Upper lobe of left lung (tissue), 6 donors: ENCODE data around the gene ALDH3B1. TPM values are rescaled to one million over a fixed set of nuclear protein-coding genes. Genes with fewer than 3 reads are reported as not detected.

Experiments
- ATAC-seq, 2 donors: fragments of 200-7000 bp; cut with Tn5 transposase; one replicate each; pipeline ENCODE4 v1.9.1; 2022; ENCODE audit warnings: mild to moderate bottlenecking in 2 of 2, moderate library complexity in 2 of 2; ENCODE audit not compliant: low FRiP score in 2 of 2
- DNase-seq, 2 donors: peaks; one replicate each; pipeline ENCODE4 v3.0.0-alpha.2; 2019 to 2020
- H3K27ac ChIP-seq, 4 donors: fragments of 200-600 bp; sonication (generic); one replicate each; pipeline ENCODE4 v1.5.1; 2016 to 2019
- H3K27me3 ChIP-seq, 4 donors: fragments of 200-600 bp; sonication (generic); one replicate each; pipeline ENCODE4 v1.5.1; 2017 to 2019
- H3K36me3 ChIP-seq, 4 donors: fragments of 200-600 bp; sonication (generic); one replicate each; pipeline ENCODE4 v1.5.1; 2016 to 2019
- H3K4me1 ChIP-seq, 4 donors: fragments of 200-600 bp; sonication (generic); one replicate each; pipeline ENCODE4 v1.5.1; 2018 to 2019
- H3K4me3 ChIP-seq, 4 donors: fragments of 200-600 bp; sonication (generic); one replicate each; pipeline ENCODE4 v1.5.1; 2017 to 2019; ENCODE audit warnings: mild to moderate bottlenecking in 2 of 4, moderate library complexity in 1 of 4
- H3K9me3 ChIP-seq, 4 donors: fragments of 200-600 bp; sonication (generic); one replicate each; pipeline ENCODE4 v1.5.1; 2018 to 2019
- CTCF ChIP-seq, 6 experiments: fragments of 450-650 bp in 4 of 6; fragments of 200-600 bp in 2 of 6; sonication (generic) in 2 of 6; IDR thresholded peaks; one replicate each; pipeline ENCODE4 v1.5.1; 2016 to 2019; ENCODE audit warnings: antibody characterized with exemption in 6 of 6
- EP300 ChIP-seq, 4 donors: sonication (generic); formaldehyde crosslinking; IDR thresholded peaks; one replicate each; pipeline ENCODE4 v1.5.1; 2017; ENCODE audit warnings: antibody characterized with exemption in 4 of 4, control low read depth in 2 of 4
- POLR2A ChIP-seq, 4 donors: fragments of 450-650 bp; IDR thresholded peaks; one replicate each; pipeline ENCODE4 v1.5.1; 2016 to 2017; ENCODE audit warnings: antibody characterized with exemption in 4 of 4, mild to moderate bottlenecking in 2 of 4
- POLR2AphosphoS5 ChIP-seq, 2 donors: sonication (generic); formaldehyde crosslinking; IDR thresholded peaks; one replicate each; pipeline ENCODE4 v1.5.1; 2017; ENCODE audit warnings: antibody characterized with exemption in 2 of 2
- WGBS, 2 donors: methylation state at CpG; one replicate each; pipeline ENCODE4 v1.1.5; 2017 to 2018; 5-methylcytosine and 5-hydroxymethylcytosine counted together
- total RNA-seq, 6 donors: library from RNA; depleted of rRNA in 4 of 6; stranded (reverse); fragments of >200 nt in 4 of 6; gene quantifications; one replicate each; pipeline versions ENCODE4 v1.1.0 to v1.2.1, GENCODE V29; 2016 to 2021
- donor health status: DM: no; HTN: no; CAD: no; lungs with moderate emphysema.
- donor health status: DM: no; HTN: yes; CAD: no; lungs with severe emphysema.

The ALDH3B1 gene
- total RNA-seq, 6 donors from 2014 or later: 107 to 229 (median 185) TPM

DNA sequence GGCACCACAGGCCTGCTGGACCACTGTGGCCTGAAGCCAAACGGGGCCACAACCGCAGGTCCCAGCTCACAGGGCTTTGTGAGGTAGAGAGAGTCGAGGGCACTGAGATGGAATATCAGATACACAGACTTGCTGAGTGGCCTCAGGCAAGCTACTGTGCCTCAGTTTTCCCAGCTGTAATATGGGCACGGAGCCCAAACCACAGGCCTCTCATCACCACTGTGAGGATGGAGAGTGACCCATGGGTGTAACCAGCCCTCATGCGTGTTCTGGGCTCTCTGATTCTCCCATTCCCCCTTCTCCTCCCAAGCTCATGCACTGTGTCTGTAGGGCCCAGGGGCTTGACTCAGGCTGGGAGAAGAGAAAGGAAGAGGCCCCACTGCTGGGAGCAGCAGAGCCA is 10.4 kb upstream of the ALDH3B1 start:
- H3K9me3 ChIP-seq: no peaks in the 10 kb centered on the region
- peaks cover 6 to 41% (median 16%) of the 10 kb centered on the region in 4 donors for H3K4me1 ChIP-seq
- H3K27me3 ChIP-seq: no peaks in the 10 kb centered on the region
- H3K4me3 ChIP-seq: no peak overlapping the region
- DNase-seq (no peak), ATAC-seq (no peak)
- peaks cover 0 to 11% (median 1%) of the 10 kb centered on the region in 4 donors for H3K36me3 ChIP-seq
- 100% methylated on average over 4 to 5 of the region's 5 CpGs for WGBS, 2 donors
- no peak for TF ChIP-seq EP300 (IDR thresholded peaks at IDR 0.05)
- no peak for TF ChIP-seq POLR2A (IDR thresholded peaks at IDR 0.05)
- no peak for TF ChIP-seq POLR2AphosphoS5 (IDR thresholded peaks at IDR 0.05)
- TF ChIP-seq CTCF (IDR thresholded peaks at IDR 0.05): no peak
- no peak overlapping the region for H3K27ac ChIP-seq

- Histone ChIP-seq H3K4me1 (peaks cover 6 to 28% (median 16%) of the 10 kb centered on the region in 4 donors), H3K4me3 (peak overlapping the region in 3 of 4 donors; percentile 71 to 96 (median 76)), H3K36me3 (peaks cover 0 to 4% (median 1%) of the 10 kb centered on the region in 4 donors), H3K27ac (peak overlapping the region; percentile 84 to 91 (median 89)), H3K27me3 (no peaks in the 10 kb centered on the region), H3K9me3 (no peaks in the 10 kb centered on the region)
- TF ChIP-seq POLR2AphosphoS5 (IDR thresholded peaks at IDR 0.05) (no peak), EP300 (IDR thresholded peaks at IDR 0.05) (no peak), POLR2A (IDR thresholded peaks at IDR 0.05) (no peak), CTCF (IDR thresholded peaks at IDR 0.05) (no peak)
- 49 to 63% methylated on average over 6 to 9 of the region's 9 CpGs for WGBS, 2 donors
- DNase-seq: no peak
- ATAC-seq: peak in 1 of 2 donors; percentile 37
These were observed 7.6 kb upstream of the ALDH3B1 start for GRCh38 chr11:68002575-68002937.

- no peaks in the 10 kb centered on the region for H3K27me3 ChIP-seq
- H3K9me3 ChIP-seq: no peaks in the 10 kb centered on the region
- peak overlapping the region; percentile 84 to 91 (median 89) for H3K27ac ChIP-seq
- H3K4me1 ChIP-seq: peaks cover 7 to 32% (median 18%) of the 10 kb centered on the region in 4 donors
- ATAC-seq (peak; percentile 31 to 63), DNase-seq (peak; percentile 71 to 94)
- WGBS, 2 donors: 23 to 28% methylated on average over 28 to 44 of the region's 86 CpGs
- H3K36me3 ChIP-seq: peaks cover 0 to 4% (median 1%) of the 10 kb centered on the region in 4 donors
- H3K4me3 ChIP-seq: peak overlapping the region; percentile 17 to 96 (median 74)
- TF ChIP-seq CTCF (IDR thresholded peaks at IDR 0.05) (no peak), POLR2AphosphoS5 (IDR thresholded peaks at IDR 0.05) (no peak), POLR2A (IDR thresholded peaks at IDR 0.05) (no peak), EP300 (IDR thresholded peaks at IDR 0.05) (no peak)
These were observed 6.9 kb upstream of the ALDH3B1 start for GRCh38 chr11:68002938-68003845.

- DNase-seq: peak; percentile 95 to 99
- no peaks in the 10 kb centered on the region for H3K27me3 ChIP-seq
- no peaks in the 10 kb centered on the region for H3K9me3 ChIP-seq
- peaks cover 15 to 40% (median 26%) of the 10 kb centered on the region in 4 donors for H3K4me1 ChIP-seq
- peaks cover 0 to 4% (median 1%) of the 10 kb centered on the region in 4 donors for H3K36me3 ChIP-seq
- peak within 1 kb of the TSS; percentile 84 to 91 (median 89) for H3K27ac ChIP-seq
- H3K4me3 ChIP-seq: peak within 1 kb of the TSS; percentile 17 to 96 (median 74)
- ATAC-seq: peak; percentile 92 to 93
- WGBS, 2 donors: 5 to 7% methylated on average over 13 to 25 of the region's 64 CpGs
- TF ChIP-seq POLR2AphosphoS5 (IDR thresholded peaks at IDR 0.05) (peak; percentile 56 to 80), CTCF (IDR thresholded peaks at IDR 0.05) (no peak), EP300 (IDR thresholded peaks at IDR 0.05) (no peak), POLR2A (IDR thresholded peaks at IDR 0.05) (peak in 3 of 4 donors; percentile 71 to 85 (median 74))
These were observed 6.1 kb upstream of the ALDH3B1 start, which contains the start of gene UNC93B1 for GRCh38 chr11:68003846-68004550. Gene UNC93B1 (minus strand): TSS chr11:68004097. CDS start chr11:68004043, 54 bp downstream.
